ENCODE results near the gene FGFR1OP2.
A peak's percentile ranks its signal among the peaks of the same experiment; 100 is the strongest.

FGFR1OP2 gene

GRCh38 chr12:27001663-27002062, 63.4 kb downstream of the FGFR1OP2 start:
- no peak for DNase-seq (ENCODE audit: low read depth in 2 of 3, low spot score in 2 of 3)

GRCh38 chr12:27002141-27002540, 63.9 kb downstream of the FGFR1OP2 start:
- no peak for DNase-seq (ENCODE audit: low read depth in 2 of 3, low spot score in 2 of 3)

- DNase-seq (ENCODE audit: low read depth in 2 of 3, low spot score in 2 of 3), result no peak
Measured at GRCh38 chr12:27003421-27004381, 65.4 kb downstream of the FGFR1OP2 start.

- no peak for DNase-seq (ENCODE audit: low read depth in 2 of 3, low spot score in 2 of 3)
Measured at GRCh38 chr12:27005495-27005894, 67.2 kb downstream of the FGFR1OP2 start.

- DNase-seq (ENCODE audit: low read depth in 2 of 3, low spot score in 2 of 3), result no peak
Measured at GRCh38 chr12:27006797-27007467, 68.7 kb downstream of the FGFR1OP2 start.

GRCh38 chr12:27008081-27008480, 69.8 kb downstream of the FGFR1OP2 start:
- DNase-seq (ENCODE audit: low read depth in 2 of 3, low spot score in 2 of 3), result no peak

- DNase-seq (ENCODE audit: low read depth in 2 of 3, low spot score in 2 of 3), result no peak
Measured at GRCh38 chr12:27009881-27010301, 71.6 kb downstream of the FGFR1OP2 start.

- no peak for DNase-seq (ENCODE audit: low read depth in 2 of 3, low spot score in 2 of 3)
Measured at GRCh38 chr12:27012239-27012981, 74.1 kb downstream of the FGFR1OP2 start.

- DNase-seq (ENCODE audit: low read depth in 2 of 3, low spot score in 2 of 3), result no peak
Measured at GRCh38 chr12:27012982-27013255, 74.6 kb downstream of the FGFR1OP2 start.

- peak in 2 of 3 experiments; percentile 30 for DNase-seq (ENCODE audit: low read depth in 2 of 3, low spot score in 2 of 3)
Measured at GRCh38 chr12:27013611-27014084, 75.4 kb downstream of the FGFR1OP2 start.

GRCh38 chr12:27014085-27014858, 76.0 kb downstream of the FGFR1OP2 start, which contains the start of gene TM7SF3:
Gene TM7SF3, minus strand, starts transcription at chr12:27014384. Its CDS starts 216 bp downstream, at chr12:27014168.
- DNase-seq (ENCODE audit: low read depth in 2 of 3, low spot score in 2 of 3), result peak; percentile 77 to 92 (median 89)

GRCh38 chr12:27014859-27015729, 76.8 kb downstream of the FGFR1OP2 start:
- no peak for DNase-seq (ENCODE audit: low read depth in 2 of 3, low spot score in 2 of 3)

- no peak for DNase-seq (ENCODE audit: low read depth in 2 of 3, low spot score in 2 of 3)
Measured at GRCh38 chr12:27015730-27016076, 77.4 kb downstream of the FGFR1OP2 start.
